SK-MEL-5 (cell line): ENCODE measurements around the gene FKBP9. TPM values are rescaled to one million over a fixed set of nuclear protein-coding genes. Genes with fewer than 3 reads are reported as not detected.
A peak's percentile ranks its signal among the peaks of the same experiment; 100 is the strongest.
"Not testable (repeated sequence)": the region's sequence is repeated elsewhere in the genome, so short reads cannot be mapped to it uniquely, and the experiment has no call there.

ENCODE experiments used
- DNase-seq: peaks from one replicate; pipeline ENCODE4 v3.0.0-alpha.2; 2016; ENCODE audit warnings: low read depth, low spot score
- in situ Hi-C: cut with HindIII; loops from 2 replicates; pipeline ENCODE4 v1.10.0; 2016; ENCODE audit warnings: low sequenced_read_pairs, high pct_unique_total_duplicates, low pct_unique_long_range_greater_than_20kb
- total RNA-seq: library from RNA; depleted of rRNA; stranded (reverse); fragments of >200 nt; shearing (Covaris generic); gene quantifications from 2 replicates; pipeline ENCODE4 v1.2.3, GENCODE V29; 2014

FKBP9 gene
- total RNA-seq, 1 experiment from 2014 or later, result 191 TPM

GRCh38 chr7:32942415-32943251 lies 14.6 kb upstream of the FKBP9 start:
- in situ Hi-C loops, result loop anchor here (10.0 kb wide), 1 partner anchor 102 kb away; no protein-coding TSS in a partner anchor
- peak; percentile 81 for DNase-seq

- no peak for DNase-seq
- in situ Hi-C loops, result loop anchor here (10.0 kb wide), 1 partner anchor 101 kb away; no protein-coding TSS in a partner anchor
These were observed 13.8 kb upstream of the FKBP9 start for GRCh38 chr7:32943252-32944030.

- no peak for DNase-seq
- in situ Hi-C loops, result loop anchor here (10.0 kb wide), 1 partner anchor 97 kb away; no protein-coding TSS in a partner anchor
These were observed 9.7 kb upstream of the FKBP9 start for GRCh38 chr7:32947420-32947983.

GRCh38 chr7:32948202-32948601 lies 9.0 kb upstream of the FKBP9 start:
- in situ Hi-C loops, result loop anchor here (10.0 kb wide), 1 partner anchor 97 kb away; no protein-coding TSS in a partner anchor
- no peak for DNase-seq

- in situ Hi-C loops, result no loop called here
These were observed 4.4 kb upstream of the FKBP9 start for GRCh38 chr7:32952876-32953275.

GRCh38 chr7:32958046-32959025 lies 1.1 kb downstream of the FKBP9 start:
- in situ Hi-C loops, result no loop called here
- peak; percentile 79 for DNase-seq

More at GRCh38 chr7:32952876-32953275, 4.4 kb upstream of the FKBP9 start:
- no peak for DNase-seq

GRCh38 chr7:32963880-32964301 lies 6.7 kb downstream of the FKBP9 start:
- DNase-seq, in situ Hi-C loops: not testable (repeated sequence)

- in situ Hi-C loops, result not testable (repeated sequence)
- peak; percentile 35 for DNase-seq
These were observed 7.4 kb downstream of the FKBP9 start for GRCh38 chr7:32964461-32965159.

GRCh38 chr7:32966489-32967267 lies 9.4 kb downstream of the FKBP9 start:
- DNase-seq, in situ Hi-C loops: not testable (repeated sequence)

GRCh38 chr7:32967268-32967582 lies 10.0 kb downstream of the FKBP9 start:
- in situ Hi-C loops, DNase-seq: not testable (repeated sequence)

- DNase-seq, result not testable (repeated sequence)
These were observed 14.7 kb downstream of the FKBP9 start for GRCh38 chr7:32971967-32972366.

GRCh38 chr7:32977159-32977558 lies 19.9 kb downstream of the FKBP9 start:
- in situ Hi-C loops, DNase-seq: not testable (repeated sequence)

More at GRCh38 chr7:32971967-32972366, 14.7 kb downstream of the FKBP9 start:
- in situ Hi-C loops, result not testable (repeated sequence)

- in situ Hi-C loops, result not testable (repeated sequence)
These were observed 22.0 kb downstream of the FKBP9 start for GRCh38 chr7:32979246-32979645.

GRCh38 chr7:32979902-32980301 lies 22.7 kb downstream of the FKBP9 start:
- in situ Hi-C loops, DNase-seq: not testable (repeated sequence)

More at GRCh38 chr7:32979246-32979645, 22.0 kb downstream of the FKBP9 start:
- not testable (repeated sequence) for DNase-seq

- DNase-seq, in situ Hi-C loops: not testable (repeated sequence)
These were observed 30.9 kb downstream of the FKBP9 start for GRCh38 chr7:32988148-32988547.
